Neutrophil (primary cell): Measurements from ENCODE around the gene SLC26A9.

Experiments
- H3K27ac ChIP-seq: fragments of 200-600 bp; sonication (generic); 2 replicates; pipeline ENCODE4 v1.5.1; 2016; ENCODE audit warnings: mild to moderate bottlenecking, moderate library complexity
- H3K27me3 ChIP-seq: fragments of 200-600 bp; sonication (generic); 2 replicates; pipeline ENCODE4 v1.6.0; 2016; ENCODE audit warnings: mild to moderate bottlenecking
- H3K36me3 ChIP-seq: fragments of 200-600 bp; sonication (generic); 2 replicates; pipeline ENCODE4 v1.5.1; 2017
- H3K4me1 ChIP-seq, 2 experiments: fragments of 200-600 bp in 1 of 2; sonication (generic) in 1 of 2; 1 replicate in 1 of 2; 2 replicates in 1 of 2; pipeline versions ENCODE4 v1.5.1 to v1.6.1; 2013 to 2016; ENCODE audit warnings: low read depth in 1 of 2, low read length in 1 of 2, mild to moderate bottlenecking in 1 of 2, moderate library complexity in 1 of 2; ENCODE audit not compliant: control insufficient read depth in 1 of 2, insufficient read depth in 1 of 2
- H3K4me3 ChIP-seq, 2 experiments: fragments of 200-600 bp in 1 of 2; sonication (generic) in 1 of 2; 1 replicate in 1 of 2; 2 replicates in 1 of 2; pipeline ENCODE4 v1.5.1; 2013 to 2016; ENCODE audit warnings: low read depth in 1 of 2, low read length in 1 of 2, mild to moderate bottlenecking in 1 of 2, moderate library complexity in 1 of 2
- H3K9me3 ChIP-seq: fragments of 200-600 bp; sonication (generic); 2 replicates; pipeline ENCODE4 v1.5.1; 2016
- TF ChIP-seq, protein P1 (sequence below): fragments of 200-600 bp; sonication (generic); IDR thresholded peaks from 2 replicates; pipeline ENCODE4 v1.5.1; 2016; ENCODE audit warnings: antibody characterized with exemption

Gene SLC26A9

GRCh38 chr1:205948039-205948438 is 4.8 kb upstream of the SLC26A9 start:
- no peaks in the 10 kb centered on the region for H3K9me3 ChIP-seq
- H3K27ac ChIP-seq: no peak overlapping the region
- H3K27me3 ChIP-seq: peaks cover 39% of the 10 kb centered on the region
- no peaks in the 10 kb centered on the region for H3K36me3 ChIP-seq
- TF ChIP-seq, protein P1, sequence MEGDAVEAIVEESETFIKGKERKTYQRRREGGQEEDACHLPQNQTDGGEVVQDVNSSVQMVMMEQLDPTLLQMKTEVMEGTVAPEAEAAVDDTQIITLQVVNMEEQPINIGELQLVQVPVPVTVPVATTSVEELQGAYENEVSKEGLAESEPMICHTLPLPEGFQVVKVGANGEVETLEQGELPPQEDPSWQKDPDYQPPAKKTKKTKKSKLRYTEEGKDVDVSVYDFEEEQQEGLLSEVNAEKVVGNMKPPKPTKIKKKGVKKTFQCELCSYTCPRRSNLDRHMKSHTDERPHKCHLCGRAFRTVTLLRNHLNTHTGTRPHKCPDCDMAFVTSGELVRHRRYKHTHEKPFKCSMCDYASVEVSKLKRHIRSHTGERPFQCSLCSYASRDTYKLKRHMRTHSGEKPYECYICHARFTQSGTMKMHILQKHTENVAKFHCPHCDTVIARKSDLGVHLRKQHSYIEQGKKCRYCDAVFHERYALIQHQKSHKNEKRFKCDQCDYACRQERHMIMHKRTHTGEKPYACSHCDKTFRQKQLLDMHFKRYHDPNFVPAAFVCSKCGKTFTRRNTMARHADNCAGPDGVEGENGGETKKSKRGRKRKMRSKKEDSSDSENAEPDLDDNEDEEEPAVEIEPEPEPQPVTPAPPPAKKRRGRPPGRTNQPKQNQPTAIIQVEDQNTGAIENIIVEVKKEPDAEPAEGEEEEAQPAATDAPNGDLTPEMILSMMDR: no peak
- H3K4me1 ChIP-seq: no peaks in the 10 kb centered on the region
- H3K4me3 ChIP-seq: no peak overlapping the region

DNA sequence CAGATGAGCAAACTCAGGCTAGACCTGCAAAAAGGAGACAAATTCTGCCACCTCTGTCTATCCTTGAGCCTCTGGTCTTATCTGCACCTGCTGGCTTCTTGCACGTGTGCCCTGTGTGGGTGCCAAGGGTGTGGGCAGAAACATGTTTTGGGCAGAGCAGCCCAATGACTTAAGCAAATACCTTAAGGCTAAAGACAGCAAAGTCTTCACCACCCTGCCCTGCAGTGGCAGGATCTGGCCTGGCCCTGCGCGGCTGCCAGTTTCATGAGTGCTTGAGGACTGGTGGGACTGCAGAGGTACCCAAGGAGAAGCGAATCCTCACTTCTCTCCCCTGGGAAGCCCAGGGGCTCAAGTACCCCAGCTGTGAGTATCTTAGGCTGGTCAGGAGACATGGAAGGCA is 3.8 kb upstream of the SLC26A9 start:
- Histone ChIP-seq H3K4me3 (no peak overlapping the region), H3K27ac (no peak overlapping the region), H3K9me3 (no peaks in the 10 kb centered on the region), H3K4me1 (no peaks in the 10 kb centered on the region), H3K36me3 (no peaks in the 10 kb centered on the region), H3K27me3 (peaks cover 46% of the 10 kb centered on the region)
- TF ChIP-seq, protein P1: no peak

- Histone ChIP-seq H3K36me3 (no peaks in the 10 kb centered on the region), H3K4me1 (no peaks in the 10 kb centered on the region), H3K4me3 (no peak overlapping the region), H3K27me3 (peaks cover 51% of the 10 kb centered on the region), H3K27ac (no peak overlapping the region), H3K9me3 (no peaks in the 10 kb centered on the region)
- TF ChIP-seq, protein P1: no peak
These were observed 1.8 kb upstream of the SLC26A9 start for GRCh38 chr1:205945069-205945468.

- Histone ChIP-seq H3K4me3 (no peak overlapping the region), H3K27me3 (peaks cover 55% of the 10 kb centered on the region), H3K4me1 (no peaks in the 10 kb centered on the region), H3K9me3 (no peaks in the 10 kb centered on the region), H3K27ac (no peak overlapping the region), H3K36me3 (no peaks in the 10 kb centered on the region)
- TF ChIP-seq, protein P1: no peak
These were observed 1.3 kb upstream of the SLC26A9 start for GRCh38 chr1:205944525-205944924.

- peaks cover 66% of the 10 kb centered on the region for H3K27me3 ChIP-seq
These were observed 561 bp downstream of the SLC26A9 start for GRCh38 chr1:205942631-205943159.

More at GRCh38 chr1:205942631-205943159, 561 bp downstream of the SLC26A9 start:
- H3K9me3 ChIP-seq: no peaks in the 10 kb centered on the region
- H3K27ac ChIP-seq: no peak overlapping the region
- H3K36me3 ChIP-seq: no peaks in the 10 kb centered on the region
- no peak overlapping the region for H3K4me3 ChIP-seq
- no peaks in the 10 kb centered on the region for H3K4me1 ChIP-seq
- TF ChIP-seq, protein P1: no peak
